ENCODE results near the gene FAM50B. TPM values are rescaled to one million over a fixed set of nuclear protein-coding genes. Genes with fewer than 3 reads are reported as not detected.

The FAM50B gene
- total and polyA plus RNA-seq, 2 experiments from 2014 or later, result 4.4 to 4.8 TPM

DNA sequence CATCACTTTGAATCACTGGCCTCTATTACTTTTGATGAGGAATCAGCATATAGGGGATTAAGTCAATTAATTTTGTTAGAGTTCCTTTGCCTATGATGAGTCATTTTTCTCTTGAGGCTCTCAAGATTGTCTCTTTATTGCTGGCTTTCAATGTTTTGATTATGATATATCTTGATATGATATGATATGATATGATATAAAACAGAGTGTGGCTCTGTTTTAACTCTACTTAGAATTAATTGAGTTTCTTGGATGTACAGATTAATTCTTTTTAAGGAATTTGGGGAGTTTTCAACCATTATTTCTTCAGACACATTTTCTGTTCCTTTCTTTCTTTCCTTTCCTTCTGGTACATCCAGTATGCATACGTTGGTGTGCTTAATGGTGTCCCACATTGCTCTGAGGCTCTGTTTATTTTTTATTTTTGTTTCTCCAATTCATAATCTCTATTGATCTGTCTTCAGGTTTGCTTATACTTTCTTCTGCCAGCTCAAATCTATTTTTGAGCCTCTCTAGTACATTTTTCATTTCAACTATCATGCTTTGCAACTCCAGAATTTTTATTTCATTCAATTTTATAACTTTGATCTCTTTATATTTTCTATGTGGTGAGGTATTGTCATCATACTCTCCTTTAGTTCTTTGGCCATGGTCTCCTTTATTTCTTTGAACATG lies 10.8 kb downstream of the FAM50B start:
- Mint-ChIP-seq H3K27ac (no peak overlapping the region), H3K36me3 (ENCODE audit: low read depth) (no peaks in the 10 kb centered on the region), H3K4me3 (no peak overlapping the region), H3K4me1 (peaks cover 11% of the 10 kb centered on the region), H3K9me3 (no peaks in the 10 kb centered on the region), H3K27me3 (ENCODE audit: insufficient read depth, low read depth, poor library complexity) (peaks cover 3% of the 10 kb centered on the region)
- no peak overlapping the region for H3K4me2 ChIP-seq
- H4K20me1 ChIP-seq (replicated peaks; ENCODE audit: insufficient read depth), result no peaks in the 10 kb centered on the region
- no peak overlapping the region for H2AFZ ChIP-seq
- DNase-seq (ENCODE audit: low spot score) (no peak), ATAC-seq (no peak)
- no peaks in the 10 kb centered on the region for H3K36me3 ChIP-seq (ENCODE audit: insufficient read depth)
- H3K79me2 ChIP-seq (replicated peaks; ENCODE audit: insufficient read depth), result no peaks in the 10 kb centered on the region
- TF ChIP-seq NANOG (IDR thresholded peaks at IDR 0.05; ENCODE audit: borderline replicate concordance), result no peak
- TF ChIP-seq CREB1 (CRISPR knock-in tag; IDR thresholded peaks at IDR 0.05; ENCODE audit: low read depth), result no peak
- no peak for TF ChIP-seq ZNF114 (CRISPR knock-in tag; IDR thresholded peaks at IDR 0.05)
- TF ChIP-seq, protein P1, sequence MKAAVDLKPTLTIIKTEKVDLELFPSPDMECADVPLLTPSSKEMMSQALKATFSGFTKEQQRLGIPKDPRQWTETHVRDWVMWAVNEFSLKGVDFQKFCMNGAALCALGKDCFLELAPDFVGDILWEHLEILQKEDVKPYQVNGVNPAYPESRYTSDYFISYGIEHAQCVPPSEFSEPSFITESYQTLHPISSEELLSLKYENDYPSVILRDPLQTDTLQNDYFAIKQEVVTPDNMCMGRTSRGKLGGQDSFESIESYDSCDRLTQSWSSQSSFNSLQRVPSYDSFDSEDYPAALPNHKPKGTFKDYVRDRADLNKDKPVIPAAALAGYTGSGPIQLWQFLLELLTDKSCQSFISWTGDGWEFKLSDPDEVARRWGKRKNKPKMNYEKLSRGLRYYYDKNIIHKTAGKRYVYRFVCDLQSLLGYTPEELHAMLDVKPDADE (IDR thresholded peaks at IDR 0.05), result no peak
- no peak for TF ChIP-seq EZH2 (IDR thresholded peaks at IDR 0.05; ENCODE audit: low read depth, unreplicated experiment)
- TF ChIP-seq, protein P2, sequence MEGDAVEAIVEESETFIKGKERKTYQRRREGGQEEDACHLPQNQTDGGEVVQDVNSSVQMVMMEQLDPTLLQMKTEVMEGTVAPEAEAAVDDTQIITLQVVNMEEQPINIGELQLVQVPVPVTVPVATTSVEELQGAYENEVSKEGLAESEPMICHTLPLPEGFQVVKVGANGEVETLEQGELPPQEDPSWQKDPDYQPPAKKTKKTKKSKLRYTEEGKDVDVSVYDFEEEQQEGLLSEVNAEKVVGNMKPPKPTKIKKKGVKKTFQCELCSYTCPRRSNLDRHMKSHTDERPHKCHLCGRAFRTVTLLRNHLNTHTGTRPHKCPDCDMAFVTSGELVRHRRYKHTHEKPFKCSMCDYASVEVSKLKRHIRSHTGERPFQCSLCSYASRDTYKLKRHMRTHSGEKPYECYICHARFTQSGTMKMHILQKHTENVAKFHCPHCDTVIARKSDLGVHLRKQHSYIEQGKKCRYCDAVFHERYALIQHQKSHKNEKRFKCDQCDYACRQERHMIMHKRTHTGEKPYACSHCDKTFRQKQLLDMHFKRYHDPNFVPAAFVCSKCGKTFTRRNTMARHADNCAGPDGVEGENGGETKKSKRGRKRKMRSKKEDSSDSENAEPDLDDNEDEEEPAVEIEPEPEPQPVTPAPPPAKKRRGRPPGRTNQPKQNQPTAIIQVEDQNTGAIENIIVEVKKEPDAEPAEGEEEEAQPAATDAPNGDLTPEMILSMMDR (conservative IDR thresholded peaks at IDR 0.05; ENCODE audit: low read depth in 2 of 2), result no peak
- TF ChIP-seq, protein P3, sequence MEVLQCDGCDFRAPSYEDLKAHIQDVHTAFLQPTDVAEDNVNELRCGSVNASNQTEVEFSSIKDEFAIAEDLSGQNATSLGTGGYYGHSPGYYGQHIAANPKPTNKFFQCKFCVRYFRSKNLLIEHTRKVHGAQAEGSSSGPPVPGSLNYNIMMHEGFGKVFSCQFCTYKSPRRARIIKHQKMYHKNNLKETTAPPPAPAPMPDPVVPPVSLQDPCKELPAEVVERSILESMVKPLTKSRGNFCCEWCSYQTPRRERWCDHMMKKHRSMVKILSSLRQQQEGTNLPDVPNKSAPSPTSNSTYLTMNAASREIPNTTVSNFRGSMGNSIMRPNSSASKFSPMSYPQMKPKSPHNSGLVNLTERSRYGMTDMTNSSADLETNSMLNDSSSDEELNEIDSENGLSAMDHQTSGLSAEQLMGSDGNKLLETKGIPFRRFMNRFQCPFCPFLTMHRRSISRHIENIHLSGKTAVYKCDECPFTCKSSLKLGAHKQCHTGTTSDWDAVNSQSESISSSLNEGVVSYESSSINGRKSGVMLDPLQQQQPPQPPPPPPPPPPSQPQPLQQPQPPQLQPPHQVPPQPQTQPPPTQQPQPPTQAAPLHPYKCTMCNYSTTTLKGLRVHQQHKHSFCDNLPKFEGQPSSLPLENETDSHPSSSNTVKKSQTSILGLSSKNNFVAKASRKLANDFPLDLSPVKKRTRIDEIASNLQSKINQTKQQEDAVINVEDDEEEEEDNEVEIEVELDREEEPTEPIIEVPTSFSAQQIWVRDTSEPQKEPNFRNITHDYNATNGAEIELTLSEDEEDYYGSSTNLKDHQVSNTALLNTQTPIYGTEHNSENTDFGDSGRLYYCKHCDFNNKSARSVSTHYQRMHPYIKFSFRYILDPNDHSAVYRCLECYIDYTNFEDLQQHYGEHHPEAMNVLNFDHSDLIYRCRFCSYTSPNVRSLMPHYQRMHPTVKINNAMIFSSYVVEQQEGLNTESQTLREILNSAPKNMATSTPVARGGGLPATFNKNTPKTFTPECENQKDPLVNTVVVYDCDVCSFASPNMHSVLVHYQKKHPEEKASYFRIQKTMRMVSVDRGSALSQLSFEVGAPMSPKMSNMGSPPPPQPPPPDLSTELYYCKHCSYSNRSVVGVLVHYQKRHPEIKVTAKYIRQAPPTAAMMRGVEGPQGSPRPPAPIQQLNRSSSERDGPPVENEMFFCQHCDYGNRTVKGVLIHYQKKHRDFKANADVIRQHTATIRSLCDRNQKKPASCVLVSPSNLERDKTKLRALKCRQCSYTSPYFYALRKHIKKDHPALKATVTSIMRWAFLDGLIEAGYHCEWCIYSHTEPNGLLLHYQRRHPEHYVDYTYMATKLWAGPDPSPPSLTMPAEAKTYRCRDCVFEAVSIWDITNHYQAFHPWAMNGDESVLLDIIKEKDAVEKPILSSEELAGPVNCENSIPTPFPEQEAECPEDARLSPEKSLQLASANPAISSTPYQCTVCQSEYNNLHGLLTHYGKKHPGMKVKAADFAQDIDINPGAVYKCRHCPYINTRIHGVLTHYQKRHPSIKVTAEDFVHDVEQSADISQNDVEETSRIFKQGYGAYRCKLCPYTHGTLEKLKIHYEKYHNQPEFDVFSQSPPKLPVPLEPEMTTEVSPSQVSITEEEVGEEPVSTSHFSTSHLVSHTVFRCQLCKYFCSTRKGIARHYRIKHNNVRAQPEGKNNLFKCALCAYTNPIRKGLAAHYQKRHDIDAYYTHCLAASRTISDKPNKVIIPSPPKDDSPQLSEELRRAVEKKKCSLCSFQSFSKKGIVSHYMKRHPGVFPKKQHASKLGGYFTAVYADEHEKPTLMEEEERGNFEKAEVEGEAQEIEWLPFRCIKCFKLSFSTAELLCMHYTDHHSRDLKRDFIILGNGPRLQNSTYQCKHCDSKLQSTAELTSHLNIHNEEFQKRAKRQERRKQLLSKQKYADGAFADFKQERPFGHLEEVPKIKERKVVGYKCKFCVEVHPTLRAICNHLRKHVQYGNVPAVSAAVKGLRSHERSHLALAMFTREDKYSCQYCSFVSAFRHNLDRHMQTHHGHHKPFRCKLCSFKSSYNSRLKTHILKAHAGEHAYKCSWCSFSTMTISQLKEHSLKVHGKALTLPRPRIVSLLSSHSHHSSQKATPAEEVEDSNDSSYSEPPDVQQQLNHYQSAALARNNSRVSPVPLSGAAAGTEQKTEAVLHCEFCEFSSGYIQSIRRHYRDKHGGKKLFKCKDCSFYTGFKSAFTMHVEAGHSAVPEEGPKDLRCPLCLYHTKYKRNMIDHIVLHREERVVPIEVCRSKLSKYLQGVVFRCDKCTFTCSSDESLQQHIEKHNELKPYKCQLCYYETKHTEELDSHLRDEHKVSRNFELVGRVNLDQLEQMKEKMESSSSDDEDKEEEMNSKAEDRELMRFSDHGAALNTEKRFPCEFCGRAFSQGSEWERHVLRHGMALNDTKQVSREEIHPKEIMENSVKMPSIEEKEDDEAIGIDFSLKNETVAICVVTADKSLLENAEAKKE (CRISPR knock-in tag; IDR thresholded peaks at IDR 0.05), result no peak
- TF ChIP-seq ZNF331 (CRISPR knock-in tag; IDR thresholded peaks at IDR 0.05; ENCODE audit: low read depth), result no peak
- TF ChIP-seq EZH2phosphoT487 (IDR thresholded peaks at IDR 0.05; ENCODE audit: unreplicated experiment), result no peak
- TF ChIP-seq, protein P4, sequence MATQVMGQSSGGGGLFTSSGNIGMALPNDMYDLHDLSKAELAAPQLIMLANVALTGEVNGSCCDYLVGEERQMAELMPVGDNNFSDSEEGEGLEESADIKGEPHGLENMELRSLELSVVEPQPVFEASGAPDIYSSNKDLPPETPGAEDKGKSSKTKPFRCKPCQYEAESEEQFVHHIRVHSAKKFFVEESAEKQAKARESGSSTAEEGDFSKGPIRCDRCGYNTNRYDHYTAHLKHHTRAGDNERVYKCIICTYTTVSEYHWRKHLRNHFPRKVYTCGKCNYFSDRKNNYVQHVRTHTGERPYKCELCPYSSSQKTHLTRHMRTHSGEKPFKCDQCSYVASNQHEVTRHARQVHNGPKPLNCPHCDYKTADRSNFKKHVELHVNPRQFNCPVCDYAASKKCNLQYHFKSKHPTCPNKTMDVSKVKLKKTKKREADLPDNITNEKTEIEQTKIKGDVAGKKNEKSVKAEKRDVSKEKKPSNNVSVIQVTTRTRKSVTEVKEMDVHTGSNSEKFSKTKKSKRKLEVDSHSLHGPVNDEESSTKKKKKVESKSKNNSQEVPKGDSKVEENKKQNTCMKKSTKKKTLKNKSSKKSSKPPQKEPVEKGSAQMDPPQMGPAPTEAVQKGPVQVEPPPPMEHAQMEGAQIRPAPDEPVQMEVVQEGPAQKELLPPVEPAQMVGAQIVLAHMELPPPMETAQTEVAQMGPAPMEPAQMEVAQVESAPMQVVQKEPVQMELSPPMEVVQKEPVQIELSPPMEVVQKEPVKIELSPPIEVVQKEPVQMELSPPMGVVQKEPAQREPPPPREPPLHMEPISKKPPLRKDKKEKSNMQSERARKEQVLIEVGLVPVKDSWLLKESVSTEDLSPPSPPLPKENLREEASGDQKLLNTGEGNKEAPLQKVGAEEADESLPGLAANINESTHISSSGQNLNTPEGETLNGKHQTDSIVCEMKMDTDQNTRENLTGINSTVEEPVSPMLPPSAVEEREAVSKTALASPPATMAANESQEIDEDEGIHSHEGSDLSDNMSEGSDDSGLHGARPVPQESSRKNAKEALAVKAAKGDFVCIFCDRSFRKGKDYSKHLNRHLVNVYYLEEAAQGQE (IDR thresholded peaks at IDR 0.05; ENCODE audit: unreplicated experiment), result no peak
- no peak for TF ChIP-seq JUNB (IDR thresholded peaks at IDR 0.05; ENCODE audit: unreplicated experiment)
- no peak for TF ChIP-seq STAT1 (IDR thresholded peaks at IDR 0.05; ENCODE audit: unreplicated experiment)
- no peak for TF ChIP-seq POLR2AphosphoS5 (IDR thresholded peaks at IDR 0.05; ENCODE audit: low read depth)
- no peak overlapping the region for H3K4me3 ChIP-seq
- H3K9me2 ChIP-seq (ENCODE audit: insufficient read depth), result no peaks in the 10 kb centered on the region
- H3K4me1 ChIP-seq (ENCODE audit: insufficient read depth), result 0 out of 2 replicates have a peak, but pooled peaks cover 8% of the 10 kb centered on the region
- H3K27me3 ChIP-seq (ENCODE audit: insufficient read depth), result no peaks in the 10 kb centered on the region
- H3F3A ChIP-seq (replicated peaks; ENCODE audit: low read depth), result no peaks in the 10 kb centered on the region
- H3K27ac ChIP-seq (ENCODE audit: low read depth), result no peak overlapping the region

Measured in GM23338 (cell line).